GM12865 (cell line): Measurements from ENCODE around the gene ARMC3.

Experiments
- DNase-seq: peaks from one replicate; pipeline ENCODE4 v3.0.0; 2010; ENCODE audit warnings: low read depth
- H3K4me3 ChIP-seq: 2 replicates; pipeline ENCODE4 v1.5.1; 2011; ENCODE audit warnings: mild to moderate bottlenecking, low read depth, low read length, control low read depth
- CTCF ChIP-seq: IDR thresholded peaks from 2 replicates; pipeline ENCODE4 v1.5.1; 2011; ENCODE audit warnings: low read length, control low read depth, low read depth, inconsistent platforms; ENCODE audit not compliant: insufficient read depth; ENCODE audit errors: missing control alignments

ARMC3 gene

GRCh38 chr10:22978287-22978686, 50.4 kb downstream of the ARMC3 start:
- TF ChIP-seq CTCF = no peak
- no peak overlapping the region for H3K4me3 ChIP-seq
- no peak for DNase-seq

- H3K4me3 ChIP-seq = no peak overlapping the region
- DNase-seq = no peak
- no peak for TF ChIP-seq CTCF
Measured at GRCh38 chr10:22978918-22979317, 51.1 kb downstream of the ARMC3 start.

- DNase-seq = no peak
- H3K4me3 ChIP-seq = no peak overlapping the region
- TF ChIP-seq CTCF = no peak
Measured at GRCh38 chr10:22980822-22981221, 53.0 kb downstream of the ARMC3 start.

- no peak overlapping the region for H3K4me3 ChIP-seq
- DNase-seq = no peak
- TF ChIP-seq CTCF = no peak
Measured at GRCh38 chr10:22984066-22984465, 56.2 kb downstream of the ARMC3 start.

GRCh38 chr10:22986771-22987542, 59.1 kb downstream of the ARMC3 start:
- peak; percentile 23 for TF ChIP-seq CTCF
- peak; percentile 45 for DNase-seq
- no peak overlapping the region for H3K4me3 ChIP-seq

- DNase-seq = peak; percentile 73
- peak; percentile 76 for TF ChIP-seq CTCF
- no peak overlapping the region for H3K4me3 ChIP-seq
Measured at GRCh38 chr10:22988581-22989360, 60.9 kb downstream of the ARMC3 start.
